A549 treated with ZK216348 at 1 μM for 4 hours (cell line): ENCODE results near the gene PDGFC. TPM values are rescaled to one million over a fixed set of nuclear protein-coding genes. Genes with fewer than 3 reads are reported as not detected.

Source experiments
- total RNA-seq: library from RNA; stranded (reverse); fragments of 200-300 nt; extraction: Qiagen RNA extraction; gene quantifications from 5 replicates; pipeline ENCODE4 v1.2.3, GENCODE V29; 2022; ENCODE audit warnings: low read depth

PDGFC gene
- total RNA-seq: 2.8 to 5.0 TPM (median 3.0 TPM) in 5 replicates

GRCh38 chr4:156971676-156972378 lies at the start of gene PDGFC:
Gene PDGFC (minus strand): TSS chr4:156971799. CDS start chr4:156970903, 896 bp downstream.

Other genes starting within 250 kb of the PDGFC start
- 0.32 to 1.5 TPM (median 0.62 TPM) in 5 replicates for gene GLRB, start 104.4 kb upstream of the PDGFC start, total RNA-seq
- not detected in 5 replicates for gene GRIA2, start 248.9 kb upstream of the PDGFC start, total RNA-seq